ENCODE data around the gene SYT11. TPM values are rescaled to one million over a fixed set of nuclear protein-coding genes. Genes with fewer than 3 reads are reported as not detected.
A peak's percentile ranks its signal among the peaks of the same experiment; 100 is the strongest.

Gene SYT11
- total and polyA plus RNA-seq, 4 experiments from 2014 or later, result 10.7 to 18.2 (median 16.8) TPM

DNA sequence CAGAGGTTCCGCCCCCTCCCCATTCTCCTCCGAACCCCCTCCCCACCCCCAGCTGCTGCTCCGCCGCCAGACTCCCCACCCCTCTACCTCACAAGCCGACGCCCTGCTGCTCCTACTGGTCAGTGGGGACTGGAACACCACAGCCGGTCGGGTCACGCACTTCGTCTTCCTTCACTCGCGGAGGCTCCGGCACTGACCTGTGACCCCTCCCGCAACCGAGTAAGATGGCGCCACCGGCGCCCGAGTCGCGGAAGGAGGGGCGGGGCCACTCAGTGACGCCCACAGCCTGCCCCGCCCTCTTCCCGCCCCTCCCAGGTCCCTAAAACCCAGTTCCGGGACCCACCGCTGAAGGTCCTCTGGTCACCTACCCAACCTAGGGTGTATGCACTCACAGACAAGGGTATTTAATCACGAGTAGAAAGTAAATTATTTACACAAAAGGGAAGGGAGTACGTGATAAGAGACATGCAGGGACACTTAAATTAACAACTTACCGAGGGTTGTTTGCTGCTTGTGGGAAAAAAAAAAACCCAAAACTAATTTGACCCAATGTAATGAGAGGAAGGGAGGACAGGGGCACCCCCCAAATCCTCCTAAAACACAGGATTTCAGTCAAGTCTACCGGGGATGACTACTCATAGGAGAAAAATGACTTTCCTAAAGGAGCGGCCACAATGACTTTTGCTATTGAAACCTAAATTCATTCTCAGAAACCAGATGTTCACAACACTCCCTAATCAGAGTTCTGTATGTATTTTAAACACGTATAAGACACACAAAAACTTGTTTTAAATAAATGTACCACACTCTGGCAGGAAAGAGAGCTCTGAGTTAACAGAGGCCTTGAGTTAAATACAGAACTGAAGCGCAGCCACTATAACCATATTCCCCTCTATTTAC is 52.0 kb downstream of the SYT11 start, which contains the start of gene RIT1:
TSS of gene RIT1 (minus strand) at position 194 of the 900 bp plus-strand sequence. CDS start 588 bp downstream, outside the sequence.
- peaks cover 21% of the 10 kb centered on the region for H3K4me1 ChIP-seq (ENCODE audit: insufficient read depth, low read length)
- peaks cover 30% of the 10 kb centered on the region for H3K36me3 ChIP-seq (ENCODE audit: insufficient read depth, low read length)
- Mint-ChIP-seq H3K9me3 (no peaks in the 10 kb centered on the region), H3K4me3 (peak within 1 kb of the TSS; percentile 92 to 99 (median 98)), H3K27ac (peak within 1 kb of the TSS; percentile 86 to 99 (median 98)), H3K27me3 (no peaks in the 10 kb centered on the region), H3K4me1 (peaks cover 16 to 28% (median 21%) of the 10 kb centered on the region in 4 donors), H3K36me3 (peaks cover 18 to 69% of the 10 kb centered on the region in 2 donors)
- H3K27ac ChIP-seq (ENCODE audit: low read depth, low read length), result peak within 1 kb of the TSS; percentile 79
- intact Hi-C loops (cut with micrococcal nuclease), result loop anchor here (1.0 to 2.0 kb wide), 4 partner anchors 23 to 143 kb away; partner anchors contain the start of genes ARHGEF2, KHDC4, LAMTOR2 and SYT11
- H3K27me3 ChIP-seq (ENCODE audit: insufficient read depth, low read length), result no peaks in the 10 kb centered on the region
- ChIA-PET POLR2A (ENCODE audit: partially characterized antibody) (interaction anchor here (0.7 to 1.2 kb wide), 2 partner anchors 19 to 67 kb away, joined by 3 to 4 read pairs; partner anchors contain the start of gene ARHGEF2), CTCF (ENCODE audit: partially characterized antibody) (no interaction called here)
- H3K9me3 ChIP-seq (ENCODE audit: control insufficient read depth in 1 of 2, low read length in 2 of 2), result no peaks in the 10 kb centered on the region
- peak; percentile 78 to 87 (median 80) for DNase-seq
- peak within 1 kb of the TSS; percentile 85 to 86 for H3K4me3 ChIP-seq (ENCODE audit: low read length in 2 of 2)

DNA sequence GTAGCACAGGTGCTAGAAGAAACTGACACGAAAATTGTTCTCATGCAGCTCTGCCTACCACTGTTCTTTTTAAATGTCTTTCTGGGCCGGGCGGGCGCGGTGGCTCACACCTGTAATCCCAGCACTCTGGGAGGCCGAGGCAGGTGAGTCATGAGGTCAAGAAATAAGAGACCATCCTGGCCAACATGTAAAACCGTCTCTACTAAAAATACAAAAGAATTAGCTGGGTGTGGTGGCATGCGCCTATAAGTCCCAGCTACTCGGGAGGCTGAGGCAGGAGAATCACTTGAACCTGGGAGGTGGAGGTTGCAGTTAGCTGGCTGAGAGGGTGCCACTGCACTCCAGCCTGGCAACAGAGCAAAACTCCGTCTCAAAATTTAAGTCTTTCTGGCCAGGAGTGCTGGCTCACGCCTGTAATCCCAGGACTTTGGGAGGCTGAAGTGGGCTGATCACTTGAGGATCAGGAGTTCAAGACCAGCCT is 52.7 kb downstream of the SYT11 start:
- no peaks in the 10 kb centered on the region for H3K27me3 Mint-ChIP-seq
- CTCF ChIA-PET (ENCODE audit: partially characterized antibody), result no interaction called here
- Histone ChIP-seq H3K4me1 (ENCODE audit: insufficient read depth, low read length) (peaks cover 21% of the 10 kb centered on the region), H3K36me3 (ENCODE audit: insufficient read depth, low read length) (peaks cover 33% of the 10 kb centered on the region), H3K9me3 (ENCODE audit: control insufficient read depth in 1 of 2, low read length in 2 of 2) (no peaks in the 10 kb centered on the region), H3K27ac (ENCODE audit: low read depth, low read length) (peak overlapping the region; percentile 79), H3K27me3 (ENCODE audit: insufficient read depth, low read length) (no peaks in the 10 kb centered on the region), H3K4me3 (ENCODE audit: low read length in 2 of 2) (no peak overlapping the region)
- no peaks in the 10 kb centered on the region for H3K9me3 Mint-ChIP-seq
- peak overlapping the region; percentile 86 to 99 (median 98) for H3K27ac Mint-ChIP-seq
- H3K4me1 Mint-ChIP-seq, result peaks cover 16 to 28% (median 21%) of the 10 kb centered on the region in 4 donors
- H3K36me3 Mint-ChIP-seq, result peaks cover 25 to 76% of the 10 kb centered on the region in 2 donors
- DNase-seq, result no peak
- POLR2A ChIA-PET (ENCODE audit: partially characterized antibody), result interaction anchor here (0.7 to 1.2 kb wide), 2 partner anchors 18 to 66 kb away, joined by 3 to 4 read pairs; partner anchors contain the start of gene ARHGEF2
- peak overlapping the region; percentile 44 to 99 (median 96) for H3K4me3 Mint-ChIP-seq
- intact Hi-C loops (cut with micrococcal nuclease), result no loop called here

GRCh38 chr1:155913969-155914757 is 54.8 kb downstream of the SYT11 start:
- Histone ChIP-seq H3K4me3 (ENCODE audit: low read length in 2 of 2) (no peak overlapping the region), H3K36me3 (ENCODE audit: insufficient read depth, low read length) (peaks cover 49% of the 10 kb centered on the region), H3K9me3 (ENCODE audit: control insufficient read depth in 1 of 2, low read length in 2 of 2) (no peaks in the 10 kb centered on the region), H3K27me3 (ENCODE audit: insufficient read depth, low read length) (no peaks in the 10 kb centered on the region), H3K27ac (ENCODE audit: low read depth, low read length) (no peak overlapping the region), H3K4me1 (ENCODE audit: insufficient read depth, low read length) (peaks cover 21% of the 10 kb centered on the region)
- DNase-seq, result no peak
- Mint-ChIP-seq H3K27ac (peak overlapping the region in 3 of 7 donors; percentile 42 to 66 (median 64)), H3K9me3 (no peaks in the 10 kb centered on the region), H3K27me3 (no peaks in the 10 kb centered on the region), H3K4me3 (no peak overlapping the region), H3K36me3 (peaks cover 36 to 79% of the 10 kb centered on the region in 2 donors), H3K4me1 (peaks cover 16 to 24% (median 20%) of the 10 kb centered on the region in 4 donors)
- intact Hi-C loops (cut with micrococcal nuclease), result no loop called here
- CTCF ChIA-PET (ENCODE audit: partially characterized antibody), result no interaction called here
- POLR2A ChIA-PET (ENCODE audit: partially characterized antibody), result interaction anchor here (1.3 kb wide), 1 partner anchor 19 kb away, joined by 11 read pairs; the partner anchor contains the start of gene KHDC4

- Histone ChIP-seq H3K27me3 (ENCODE audit: insufficient read depth, low read length) (no peaks in the 10 kb centered on the region), H3K36me3 (ENCODE audit: insufficient read depth, low read length) (peaks cover 79% of the 10 kb centered on the region), H3K4me1 (ENCODE audit: insufficient read depth, low read length) (no peaks in the 10 kb centered on the region), H3K9me3 (ENCODE audit: control insufficient read depth in 1 of 2, low read length in 2 of 2) (no peaks in the 10 kb centered on the region), H3K27ac (ENCODE audit: low read depth, low read length) (no peak overlapping the region), H3K4me3 (ENCODE audit: low read length in 2 of 2) (no peak overlapping the region)
- Mint-ChIP-seq H3K4me3 (no peak overlapping the region), H3K36me3 (peaks cover 53 to 80% of the 10 kb centered on the region in 2 donors), H3K4me1 (peaks cover 0 to 2% (median 0%) of the 10 kb centered on the region in 4 donors), H3K27ac (no peak overlapping the region), H3K9me3 (no peaks in the 10 kb centered on the region), H3K27me3 (no peaks in the 10 kb centered on the region)
- CTCF ChIA-PET (ENCODE audit: partially characterized antibody), result interaction anchor here (0.7 kb wide), 1 partner anchor 13 kb away, joined by 3 read pairs; no protein-coding TSS in a partner anchor
- no peak for DNase-seq
- intact Hi-C loops (cut with micrococcal nuclease), result no loop called here
- POLR2A ChIA-PET (ENCODE audit: partially characterized antibody), result interaction anchor here (0.9 to 3.0 kb wide), 3 partner anchors 14 to 88 kb away, joined by 4 to 10 read pairs (median 4); partner anchors contain the start of gene KHDC4
Measured at GRCh38 chr1:155918660-155919059, 59.3 kb downstream of the SYT11 start.

GRCh38 chr1:155919801-155920200 is 60.4 kb downstream of the SYT11 start:
- H3K9me3 Mint-ChIP-seq, result no peaks in the 10 kb centered on the region
- POLR2A ChIA-PET (ENCODE audit: partially characterized antibody), result interaction anchor here (0.6 kb wide), 1 partner anchor 10 kb away, joined by 3 read pairs; no protein-coding TSS in a partner anchor

GRCh38 chr1:155920717-155921116 is 61.4 kb downstream of the SYT11 start:
- Histone ChIP-seq H3K4me3 (ENCODE audit: low read length in 2 of 2) (no peak overlapping the region), H3K4me1 (ENCODE audit: insufficient read depth, low read length) (no peaks in the 10 kb centered on the region), H3K9me3 (ENCODE audit: control insufficient read depth in 1 of 2, low read length in 2 of 2) (no peaks in the 10 kb centered on the region), H3K36me3 (ENCODE audit: insufficient read depth, low read length) (peaks cover 81% of the 10 kb centered on the region), H3K27me3 (ENCODE audit: insufficient read depth, low read length) (no peaks in the 10 kb centered on the region), H3K27ac (ENCODE audit: low read depth, low read length) (no peak overlapping the region)
- no peak for DNase-seq
- POLR2A ChIA-PET (ENCODE audit: partially characterized antibody), result interaction anchor here (3.7 kb wide), 1 partner anchor 11 kb away, joined by 11 read pairs; no protein-coding TSS in a partner anchor
- H3K27me3 Mint-ChIP-seq, result no peaks in the 10 kb centered on the region
- peak overlapping the region in 1 of 7 donors; percentile 29 for H3K27ac Mint-ChIP-seq
- H3K4me1 Mint-ChIP-seq, result peaks cover 0 to 2% (median 0%) of the 10 kb centered on the region in 4 donors
- no peaks in the 10 kb centered on the region for H3K9me3 Mint-ChIP-seq
- CTCF ChIA-PET (ENCODE audit: partially characterized antibody), result interaction anchor here (1.1 kb wide), 1 partner anchor 87 kb away, joined by 4 read pairs; no protein-coding TSS in a partner anchor
- peaks cover 52 to 72% of the 10 kb centered on the region in 2 donors for H3K36me3 Mint-ChIP-seq
- H3K4me3 Mint-ChIP-seq, result no peak overlapping the region
- intact Hi-C loops (cut with micrococcal nuclease), result no loop called here

More at GRCh38 chr1:155919801-155920200, 60.4 kb downstream of the SYT11 start:
- no peaks in the 10 kb centered on the region for H3K27me3 ChIP-seq (ENCODE audit: insufficient read depth, low read length)
- Mint-ChIP-seq H3K27me3 (no peaks in the 10 kb centered on the region), H3K27ac (no peak overlapping the region), H3K4me3 (no peak overlapping the region), H3K4me1 (peaks cover 0 to 2% (median 0%) of the 10 kb centered on the region in 4 donors), H3K36me3 (peaks cover 49 to 73% of the 10 kb centered on the region in 2 donors)
- no peak overlapping the region for H3K4me3 ChIP-seq (ENCODE audit: low read length in 2 of 2)
- H3K9me3 ChIP-seq (ENCODE audit: control insufficient read depth in 1 of 2, low read length in 2 of 2), result no peaks in the 10 kb centered on the region
- CTCF ChIA-PET (ENCODE audit: partially characterized antibody), result no interaction called here
- peaks cover 75% of the 10 kb centered on the region for H3K36me3 ChIP-seq (ENCODE audit: insufficient read depth, low read length)
- no peak overlapping the region for H3K27ac ChIP-seq (ENCODE audit: low read depth, low read length)
- intact Hi-C loops (cut with micrococcal nuclease), result no loop called here
- H3K4me1 ChIP-seq (ENCODE audit: insufficient read depth, low read length), result no peaks in the 10 kb centered on the region
- DNase-seq, result no peak
